HG03095 (cell line): ENCODE measurements around the gene NDST3.

Experiments used
- ATAC-seq: cut with Tn5 transposase; IDR thresholded peaks from one replicate; pipeline ENCODE4 v1.9.1; 2021; ENCODE audit warnings: moderate library complexity; ENCODE audit not compliant: unreplicated experiment

The NDST3 gene

GRCh38 chr4:118307643-118308042, 273.4 kb downstream of the NDST3 start:
- ATAC-seq, result no peak
